SK-N-SH (cell line): ENCODE measurements around the gene XAB2. TPM values are rescaled to one million over a fixed set of nuclear protein-coding genes. Genes with fewer than 3 reads are reported as not detected.

Experiments used
- CTCF ChIA-PET: fragments of 300-600, 350-600 bp; formaldehyde crosslinking; extraction: SDS; loops from one replicate; lab custom pipeline; 2021; lab: Yijun Ruan, JAX
- POLR2A ChIA-PET: fragments of 350-600 bp; sonication (Branson Sonifier 250); formaldehyde crosslinking; extraction: SDS; loops from one replicate; lab custom pipeline; 2020; ENCODE audit warnings: antibody characterized with exemption, inconsistent platforms; lab: Yijun Ruan, JAX
- DNase-seq: peaks from one replicate; pipeline ENCODE4 v3.0.0; 2012
- H2AFZ ChIP-seq: fragments of 200-600 bp; sonication (generic); 2 replicates; pipeline ENCODE4 v1.8.1; 2016; ENCODE audit warnings: antibody characterized with exemption, mild to moderate bottlenecking, low read depth
- H3F3A ChIP-seq: fragments of 200-600 bp; sonication (generic); replicated peaks from 2 replicates; pipeline ENCODE3; 2016; ENCODE audit warnings: antibody characterized with exemption, mild to moderate bottlenecking; ENCODE audit not compliant: insufficient read depth
- H3K27ac ChIP-seq, 2 experiments: fragments of 200-500 bp in 1 of 2; fragments of 200-600 bp in 1 of 2; sonication (Bioruptor generic) in 1 of 2; sonication (generic), shearing (Covaris generic) in 1 of 2; 2 replicates each; pipeline versions ENCODE4 v1.5.1 to v1.6.1; 2014 to 2016; ENCODE audit warnings: low read depth in 2 of 2, inconsistent platforms in 1 of 2, low read length in 1 of 2, mild to moderate bottlenecking in 1 of 2, mixed read lengths in 1 of 2
- H3K27me3 ChIP-seq: fragments of 200-600 bp; sonication (generic), shearing (Covaris generic); 2 replicates; pipeline ENCODE4 v1.6.1; 2016; ENCODE audit warnings: mixed run types; ENCODE audit not compliant: insufficient read depth
- H3K36me3 ChIP-seq, 2 experiments: fragments of 200-500 bp in 1 of 2; fragments of 200-600 bp in 1 of 2; sonication (Bioruptor generic) in 1 of 2; sonication (generic) in 1 of 2; replicated peaks in 1 of 2; 2 replicates each; pipeline versions ENCODE3 to v1.5.1; 2014 to 2016; ENCODE audit warnings: low read length in 1 of 2, mild to moderate bottlenecking in 1 of 2; ENCODE audit not compliant: insufficient read depth in 2 of 2, control insufficient read depth in 1 of 2
- H3K4me1 ChIP-seq, 2 experiments: fragments of 200-500 bp in 1 of 2; fragments of 200-600 bp in 1 of 2; sonication (Bioruptor generic) in 1 of 2; sonication (generic), shearing (Covaris generic) in 1 of 2; 2 replicates each; pipeline versions ENCODE4 v1.5.1 to v1.6.1; 2014 to 2016; ENCODE audit warnings: low read depth in 1 of 2, low read length in 1 of 2, mixed run types in 1 of 2; ENCODE audit not compliant: insufficient read depth in 2 of 2, control insufficient read depth in 1 of 2
- H3K4me2 ChIP-seq: fragments of 200-600 bp; sonication (generic), shearing (Covaris generic); 2 replicates; pipeline ENCODE4 v1.6.1; 2017; ENCODE audit warnings: mixed run types
- H3K4me3 ChIP-seq, 2 experiments: fragments of 200-500 bp in 1 of 2; fragments of 200-600 bp in 1 of 2; sonication (Bioruptor generic) in 1 of 2; sonication (generic), shearing (Covaris generic) in 1 of 2; 2 replicates each; pipeline versions ENCODE4 v1.5.1 to v1.8.1; 2014 to 2016; ENCODE audit warnings: low read depth in 2 of 2, inconsistent platforms in 1 of 2, low read length in 1 of 2, mild to moderate bottlenecking in 1 of 2, mixed read lengths in 1 of 2, moderate library complexity in 1 of 2
- H3K79me2 ChIP-seq: fragments of 200-600 bp; sonication (generic); 2 replicates; pipeline ENCODE4 v1.8.1; 2017; ENCODE audit warnings: mild to moderate bottlenecking; ENCODE audit not compliant: insufficient read depth
- H3K9ac ChIP-seq: fragments of 200-600 bp; sonication (generic); 2 replicates; pipeline ENCODE4 v1.6.1; 2017; ENCODE audit warnings: mixed run types
- H3K9me2 ChIP-seq: fragments of 200-600 bp; sonication (generic); 2 replicates; pipeline ENCODE4 v1.6.1; 2017; ENCODE audit warnings: mixed run types
- H3K9me3 ChIP-seq: fragments of 200-600 bp; sonication (generic); 2 replicates; pipeline ENCODE4 v1.6.1; 2017; ENCODE audit warnings: mixed run types, mild to moderate bottlenecking, moderate library complexity
- H4K20me1 ChIP-seq: fragments of 200-600 bp; sonication (generic); 2 replicates; pipeline ENCODE4 v1.6.1; 2017; ENCODE audit warnings: mild to moderate bottlenecking, mixed run types; ENCODE audit not compliant: insufficient read depth
- CTCF ChIP-seq: fragments of 200-600 bp; sonication (generic); IDR thresholded peaks from 2 replicates; pipeline ENCODE4 v1.6.1; 2017; ENCODE audit warnings: antibody characterized with exemption, mild to moderate bottlenecking, moderate library complexity
- EP300 ChIP-seq, 2 experiments: IDR thresholded peaks; 2 replicates each; pipeline versions ENCODE4 v1.4.0 to v1.6.1; 2012; ENCODE audit warnings: borderline replicate concordance in 1 of 2, low read depth in 1 of 2, low read length in 1 of 2
- EZH2phosphoT487 ChIP-seq: fragments of 200-600 bp; sonication (generic); IDR thresholded peaks from 2 replicates; pipeline ENCODE4 v1.6.1; 2017; ENCODE audit warnings: low read depth, mixed run types, mild to moderate bottlenecking, antibody characterized with exemption, moderate library complexity, borderline replicate concordance
- GABPA ChIP-seq: IDR thresholded peaks from 2 replicates; pipeline ENCODE4 v1.4.0; 2012; ENCODE audit warnings: low read depth, mild to moderate bottlenecking
- GATA2 ChIP-seq: sonication (generic); formaldehyde crosslinking; IDR thresholded peaks from 2 replicates; pipeline ENCODE4 v1.5.0; 2020; ENCODE audit warnings: mild to moderate bottlenecking, missing genetic modification reagents
- JUND ChIP-seq: IDR thresholded peaks from 2 replicates; pipeline ENCODE4 v1.4.0; 2012
- MAX ChIP-seq: IDR thresholded peaks from 2 replicates; pipeline ENCODE4 v1.4.0; 2012; ENCODE audit warnings: low read depth
- MEF2A ChIP-seq: IDR thresholded peaks from 2 replicates; pipeline ENCODE4 v1.4.0; 2012; ENCODE audit warnings: low read depth, borderline replicate concordance
- MXI1 ChIP-seq: IDR thresholded peaks from 2 replicates; pipeline ENCODE4 v1.6.1; 2012; ENCODE audit warnings: mild to moderate bottlenecking, low read depth, low read length, improper control_type of control experiment
- PBX3 ChIP-seq: IDR thresholded peaks from 2 replicates; pipeline ENCODE4; 2012
- REST ChIP-seq: IDR thresholded peaks from 2 replicates; pipeline ENCODE4 v1.6.1; 2012; ENCODE audit warnings: mild to moderate bottlenecking, low read depth, low read length, moderate library complexity
- RFX5 ChIP-seq: IDR thresholded peaks from 2 replicates; pipeline ENCODE4 v1.6.1; 2012; ENCODE audit warnings: mild to moderate bottlenecking, improper control_type of control experiment, low read length
- SIN3A ChIP-seq: IDR thresholded peaks from 2 replicates; pipeline ENCODE4 v1.6.1; 2012; ENCODE audit warnings: low read depth, mild to moderate bottlenecking, low read length, moderate library complexity, borderline replicate concordance
- SMC3 ChIP-seq: IDR thresholded peaks from 2 replicates; pipeline ENCODE4 v1.6.1; 2012; ENCODE audit warnings: low read depth, low read length, improper control_type of control experiment
- USF1 ChIP-seq: IDR thresholded peaks from 2 replicates; pipeline ENCODE4 v1.4.0; 2012; ENCODE audit warnings: low read depth, borderline replicate concordance
- USF2 ChIP-seq: fragments of 150-350 bp; IDR thresholded peaks from 2 replicates; pipeline ENCODE4 v1.6.1; 2017; ENCODE audit warnings: antibody characterized with exemption, low read length, low read depth, borderline replicate concordance
- WGBS: methylation state at CpG from one replicate; pipeline ENCODE4 v1.1.6; 2017; ENCODE audit warnings: low lambda C conversion rate; 5-methylcytosine and 5-hydroxymethylcytosine counted together
- polyA plus RNA-seq, 3 experiments: library from polyadenylated mRNA; depleted of rRNA; stranded (reverse); fragments of >200 nt; gene quantifications; 2 replicates each; pipeline ENCODE4 v1.2.3, GENCODE V29; 2012

XAB2 gene
- polyA plus RNA-seq, 1 of the 3 experiments (the other 2 are of a cell fraction) = 43.3 TPM

- Histone ChIP-seq H3K4me1 (no peaks in the 10 kb centered on the region), H3K9me3 (no peaks in the 10 kb centered on the region), H3K4me2 (no peak overlapping the region), H3K27ac (no peak overlapping the region), H3F3A (no peaks in the 10 kb centered on the region), H3K9ac (no peak overlapping the region), H3K36me3 (no peaks in the 10 kb centered on the region), H2AFZ (no peak overlapping the region), H4K20me1 (no peaks in the 10 kb centered on the region), H3K4me3 (no peak overlapping the region), H3K27me3 (peaks cover 26% of the 10 kb centered on the region; the same call in 1 of the 2 replicates), H3K9me2 (no peaks in the 10 kb centered on the region), H3K79me2 (no peaks in the 10 kb centered on the region)
- WGBS = 26% methylated on average over 4 of the region's 8 CpGs
- TF ChIP-seq SMC3 (no peak), USF2 (no peak), JUND (no peak), EP300 (IDR thresholded peaks at IDR 0.05; ENCODE audit: borderline replicate concordance in 1 of 2, low read depth in 1 of 2, low read length in 1 of 2) (no peak), CTCF (no peak), GABPA (no peak), EZH2phosphoT487 (no peak), RFX5 (no peak), MAX (no peak), MXI1 (no peak), MEF2A (no peak), USF1 (no peak), REST (no peak), GATA2 (CRISPR knock-in tag) (no peak), PBX3 (no peak), SIN3A (no peak)
- ChIA-PET CTCF (interaction anchor here (1.3 to 3.4 kb wide), 3 partner anchors 22 to 210 kb away, joined by 4 to 15 read pairs (median 4); no protein-coding TSS in a partner anchor), POLR2A (no interaction called here)
- no peak for DNase-seq
These were observed 39.1 kb downstream of the XAB2 start for GRCh38 chr19:7590256-7590655.
